TTC549 (cell line): ENCODE measurements around the gene ODF2L.
"Not testable (repeated sequence)": the region's sequence is repeated elsewhere in the genome, so short reads cannot be mapped to it uniquely, and the experiment has no call there.

ENCODE experiments used
- FAIRE-seq: peaks from 2 replicates; lab custom pipeline; 2012; peaks lifted over from hg19 to GRCh38; lab: Jason Lieb, UNC

Gene ODF2L

GRCh38 chr1:86382878-86383277 lies 13.2 kb downstream of the ODF2L start:
- FAIRE-seq = peak; percentile 3

- FAIRE-seq = no peak
Measured at GRCh38 chr1:86381223-86381622, 14.9 kb downstream of the ODF2L start.

GRCh38 chr1:86380257-86380861 lies 15.8 kb downstream of the ODF2L start:
- peak; percentile 97 for FAIRE-seq

GRCh38 chr1:86378813-86379212 lies 17.3 kb downstream of the ODF2L start:
- FAIRE-seq = no peak

- FAIRE-seq = no peak
Measured at GRCh38 chr1:86377341-86377740, 18.8 kb downstream of the ODF2L start.

- no peak for FAIRE-seq
Measured at GRCh38 chr1:86375688-86376087, 20.4 kb downstream of the ODF2L start.

- no peak for FAIRE-seq
Measured at GRCh38 chr1:86370601-86371022, 25.5 kb downstream of the ODF2L start.

- no peak for FAIRE-seq
Measured at GRCh38 chr1:86365896-86366295, 30.2 kb downstream of the ODF2L start.

- FAIRE-seq = no peak
Measured at GRCh38 chr1:86362807-86363206, 33.3 kb downstream of the ODF2L start.

GRCh38 chr1:86357796-86358195 lies 38.3 kb downstream of the ODF2L start:
- no peak for FAIRE-seq

GRCh38 chr1:86356247-86356646 lies 39.9 kb downstream of the ODF2L start:
- peak; percentile 58 for FAIRE-seq

GRCh38 chr1:86352086-86352485 lies 44.0 kb downstream of the ODF2L start:
- FAIRE-seq = no peak

- not testable (repeated sequence) for FAIRE-seq
Measured at GRCh38 chr1:86350230-86350629, 45.9 kb downstream of the ODF2L start.

- FAIRE-seq = no peak
Measured at GRCh38 chr1:86346388-86346787, 49.7 kb downstream of the ODF2L start.

GRCh38 chr1:86345042-86345441 lies 51.1 kb downstream of the ODF2L start:
- no peak for FAIRE-seq

- no peak for FAIRE-seq
Measured at GRCh38 chr1:86339906-86340305, 56.2 kb downstream of the ODF2L start.

- FAIRE-seq = no peak
Measured at GRCh38 chr1:86339014-86339812, 56.9 kb downstream of the ODF2L start.

GRCh38 chr1:86335916-86336315 lies 60.2 kb downstream of the ODF2L start:
- no peak for FAIRE-seq

- FAIRE-seq = no peak
Measured at GRCh38 chr1:86325264-86325663, 70.9 kb downstream of the ODF2L start.

GRCh38 chr1:86324130-86324822 lies 71.8 kb downstream of the ODF2L start:
- FAIRE-seq = no peak

- FAIRE-seq = no peak
Measured at GRCh38 chr1:86322241-86322640, 73.9 kb downstream of the ODF2L start.

GRCh38 chr1:86318436-86318835 lies 77.7 kb downstream of the ODF2L start:
- FAIRE-seq = no peak

GRCh38 chr1:86317926-86318325 lies 78.2 kb downstream of the ODF2L start:
- FAIRE-seq = no peak
